ENCODE data around the gene MTMR11. TPM values are rescaled to one million over a fixed set of nuclear protein-coding genes. Genes with fewer than 3 reads are reported as not detected.
"Not testable (repeated sequence)": the region's sequence is repeated elsewhere in the genome, so short reads cannot be mapped to it uniquely, and the experiment has no call there.

The MTMR11 gene
- polyA plus RNA-seq, 4 donors = 32.5 to 174 (median 116) TPM

DNA sequence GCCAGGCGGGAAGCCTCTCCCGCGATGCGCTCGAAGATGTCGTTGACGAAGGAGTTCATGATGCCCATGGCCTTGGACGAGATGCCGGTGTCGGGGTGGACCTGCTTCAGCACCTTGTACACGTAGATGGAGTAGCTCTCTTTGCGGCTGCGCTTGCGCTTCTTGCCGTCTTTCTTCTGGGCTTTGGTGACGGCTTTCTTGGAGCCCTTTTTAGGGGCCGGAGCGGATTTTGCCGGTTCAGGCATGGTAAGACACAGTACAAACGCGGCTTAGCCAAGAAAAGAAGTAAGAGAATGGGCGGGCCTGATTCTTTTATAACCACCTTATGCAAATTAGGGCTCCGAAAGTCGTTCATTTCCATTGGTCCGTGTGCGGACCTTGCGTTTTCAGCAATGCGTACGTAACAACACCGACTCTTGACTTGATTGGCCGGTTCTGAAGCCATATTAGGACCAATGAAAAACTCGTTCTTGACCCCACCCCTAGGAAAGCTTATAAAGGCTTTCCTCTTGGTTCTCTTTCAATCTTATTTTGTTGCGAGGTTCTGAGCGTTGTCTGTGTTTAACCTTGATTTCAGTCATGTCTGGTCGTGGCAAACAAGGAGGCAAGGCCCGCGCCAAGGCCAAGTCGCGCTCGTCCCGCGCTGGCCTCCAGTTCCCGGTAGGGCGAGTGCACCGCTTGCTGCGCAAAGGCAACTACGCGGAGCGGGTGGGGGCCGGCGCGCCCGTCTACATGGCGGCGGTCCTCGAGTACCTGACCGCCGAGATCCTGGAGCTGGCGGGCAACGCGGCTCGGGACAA is 50.1 kb downstream of the MTMR11 start:
- no peaks in the 10 kb centered on the region for H3K9me3 ChIP-seq (ENCODE audit: control insufficient read depth in 2 of 2, insufficient read depth in 1 of 2, low read depth in 1 of 2, low read length in 1 of 2)
- no peaks in the 10 kb centered on the region for H3K27me3 ChIP-seq (ENCODE audit: control insufficient read depth in 3 of 3, insufficient read depth in 3 of 3, low read length in 3 of 3)
- DNase-seq = peak; percentile 98 to 99
- 0% methylated on average over 62 of the region's 62 CpGs for WGBS, 3 donors
- H3K27ac ChIP-seq (ENCODE audit: low read depth in 1 of 3, low read length in 2 of 3) = peak overlapping the region; percentile 96 to 99 (median 98)
- H3K4me3 ChIP-seq (ENCODE audit: low read depth in 1 of 3, low read length in 3 of 3) = peak overlapping the region; percentile 63 to 76 (median 76)
- peaks cover 0 to 18% (median 5%) of the 10 kb centered on the region in 3 donors for H3K4me1 ChIP-seq (ENCODE audit: control insufficient read depth in 3 of 3, insufficient read depth in 2 of 3, low read depth in 1 of 3, low read length in 2 of 3)
- FAIRE-seq = no peak
- H3K36me3 ChIP-seq (ENCODE audit: control insufficient read depth in 3 of 3, insufficient read depth in 2 of 3, low read depth in 1 of 3, low read length in 3 of 3) = no peaks in the 10 kb centered on the region

GRCh38 chr1:149886121-149886395 is 50.6 kb downstream of the MTMR11 start:
- FAIRE-seq; H3K27me3 ChIP-seq (ENCODE audit: control insufficient read depth in 3 of 3, insufficient read depth in 3 of 3, low read length in 3 of 3); H3K9me3 ChIP-seq (ENCODE audit: control insufficient read depth in 2 of 2, insufficient read depth in 1 of 2, low read depth in 1 of 2, low read length in 1 of 2); H3K36me3 ChIP-seq (ENCODE audit: control insufficient read depth in 3 of 3, insufficient read depth in 2 of 3, low read depth in 1 of 3, low read length in 3 of 3); DNase-seq: not testable (repeated sequence)
- H3K4me1 ChIP-seq (ENCODE audit: control insufficient read depth in 3 of 3, insufficient read depth in 2 of 3, low read depth in 1 of 3, low read length in 2 of 3) = peaks cover 0 to 18% (median 5%) of the 10 kb centered on the region in 3 donors
- 0% methylated on average over 17 to 19 of the region's 19 CpGs for WGBS, 3 donors
- H3K4me3 ChIP-seq (ENCODE audit: low read depth in 1 of 3, low read length in 3 of 3) = peak overlapping the region; percentile 54 to 72 (median 63)
- peak overlapping the region; percentile 90 to 98 (median 94) for H3K27ac ChIP-seq (ENCODE audit: low read depth in 1 of 3, low read length in 2 of 3)

DNA sequence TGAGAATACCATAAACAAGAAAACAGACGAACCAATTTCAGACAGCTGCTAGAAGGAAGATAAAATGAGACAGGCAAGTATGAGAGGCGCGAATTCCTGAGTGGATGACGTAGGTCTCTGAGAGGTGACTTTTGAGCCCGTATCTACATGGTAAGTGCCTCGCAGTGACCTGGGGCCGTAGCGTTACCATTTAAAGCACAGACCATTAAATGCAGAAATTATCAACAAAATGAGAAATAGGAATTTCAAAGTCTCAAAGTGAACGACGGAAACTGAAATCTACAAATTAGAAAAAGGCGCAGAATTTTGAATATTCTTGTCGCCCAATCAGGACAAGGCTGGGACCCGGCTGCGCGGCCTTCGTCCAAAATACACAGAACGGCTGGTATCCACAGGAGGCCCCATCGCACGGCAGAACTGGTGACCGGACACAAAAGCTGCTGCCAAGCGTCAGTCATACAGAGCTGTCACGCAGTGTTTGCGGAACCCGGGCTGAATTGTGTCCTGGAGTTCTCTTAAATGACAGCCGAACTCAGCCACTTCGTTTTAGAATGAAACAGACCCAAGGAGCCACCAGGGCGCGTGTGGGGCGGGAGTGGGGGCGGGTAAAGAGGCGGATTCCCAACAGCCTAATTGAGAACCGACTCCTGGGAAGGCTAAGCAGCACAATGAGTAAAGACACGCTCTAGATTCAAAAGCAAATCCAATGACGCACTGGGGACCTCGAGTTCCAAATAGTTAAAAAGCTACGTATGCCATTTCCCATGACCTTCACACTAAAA is 51.1 kb downstream of the MTMR11 start:
- DNase-seq (peak; percentile 86 to 87), FAIRE-seq (no peak)
- Histone ChIP-seq H3K9me3 (ENCODE audit: control insufficient read depth in 2 of 2, insufficient read depth in 1 of 2, low read depth in 1 of 2, low read length in 1 of 2) (no peaks in the 10 kb centered on the region), H3K4me1 (ENCODE audit: control insufficient read depth in 3 of 3, insufficient read depth in 2 of 3, low read depth in 1 of 3, low read length in 2 of 3) (peaks cover 0 to 18% (median 5%) of the 10 kb centered on the region in 3 donors), H3K4me3 (ENCODE audit: low read depth in 1 of 3, low read length in 3 of 3) (peak overlapping the region; percentile 54 to 72 (median 63)), H3K27ac (ENCODE audit: low read depth in 1 of 3, low read length in 2 of 3) (peak overlapping the region; percentile 90 to 98 (median 94)), H3K36me3 (ENCODE audit: control insufficient read depth in 3 of 3, insufficient read depth in 2 of 3, low read depth in 1 of 3, low read length in 3 of 3) (no peaks in the 10 kb centered on the region), H3K27me3 (ENCODE audit: control insufficient read depth in 3 of 3, insufficient read depth in 3 of 3, low read length in 3 of 3) (no peaks in the 10 kb centered on the region)
- 0 to 1% (median 0%) methylated on average over 36 of the region's 36 CpGs for WGBS, 3 donors

- peak in 1 of 2 donors; percentile 23 for DNase-seq
- peak overlapping the region; percentile 90 to 98 (median 94) for H3K27ac ChIP-seq (ENCODE audit: low read depth in 1 of 3, low read length in 2 of 3)
- 4 to 8% (median 7%) methylated on average over 9 of the region's 9 CpGs for WGBS, 3 donors
These were observed 52.0 kb downstream of the MTMR11 start for GRCh38 chr1:149884433-149885338.

DNA sequence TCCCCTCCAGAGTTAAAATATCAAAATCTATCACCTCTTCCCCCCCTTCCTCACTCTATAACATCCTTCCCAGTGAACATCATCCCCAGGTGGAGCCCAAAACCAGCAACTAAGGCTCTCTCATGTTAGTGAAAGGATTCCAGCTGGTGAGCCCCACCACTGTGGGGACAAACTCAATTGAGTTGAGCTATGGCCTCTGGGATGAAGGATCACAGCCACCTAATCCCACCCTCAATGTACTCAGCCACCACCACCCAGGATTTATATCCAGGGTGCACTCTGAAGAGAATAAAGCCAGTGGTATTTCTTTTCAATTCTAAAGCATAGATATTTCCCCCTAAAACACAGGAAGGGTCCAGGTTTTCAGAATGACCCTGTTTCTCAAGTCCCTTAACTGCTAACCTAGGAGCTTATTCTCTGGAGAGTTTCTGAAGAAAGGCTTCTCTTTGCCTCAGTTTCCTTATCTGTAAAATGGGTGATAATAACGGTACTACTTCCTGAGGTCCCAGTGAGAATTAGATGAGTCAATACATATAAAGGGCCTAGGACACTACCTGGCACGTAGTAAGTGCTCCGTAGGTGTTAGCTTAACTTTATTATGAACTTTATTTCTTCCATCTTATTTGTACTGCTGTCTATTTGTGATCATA is 53.0 kb downstream of the MTMR11 start:
- WGBS, 3 donors = 75 to 86% (median 78%) methylated on average over 3 of the region's 3 CpGs
- FAIRE-seq = no peak

More at GRCh38 chr1:149884433-149885338, 52.0 kb downstream of the MTMR11 start:
- Histone ChIP-seq H3K4me1 (ENCODE audit: control insufficient read depth in 3 of 3, insufficient read depth in 2 of 3, low read depth in 1 of 3, low read length in 2 of 3) (peaks cover 0 to 18% (median 5%) of the 10 kb centered on the region in 3 donors), H3K36me3 (ENCODE audit: control insufficient read depth in 3 of 3, insufficient read depth in 2 of 3, low read depth in 1 of 3, low read length in 3 of 3) (no peaks in the 10 kb centered on the region), H3K27me3 (ENCODE audit: control insufficient read depth in 3 of 3, insufficient read depth in 3 of 3, low read length in 3 of 3) (no peaks in the 10 kb centered on the region), H3K4me3 (ENCODE audit: low read depth in 1 of 3, low read length in 3 of 3) (peak overlapping the region; percentile 54 to 72 (median 63)), H3K9me3 (ENCODE audit: control insufficient read depth in 2 of 2, insufficient read depth in 1 of 2, low read depth in 1 of 2, low read length in 1 of 2) (no peaks in the 10 kb centered on the region)
- FAIRE-seq = no peak

DNA sequence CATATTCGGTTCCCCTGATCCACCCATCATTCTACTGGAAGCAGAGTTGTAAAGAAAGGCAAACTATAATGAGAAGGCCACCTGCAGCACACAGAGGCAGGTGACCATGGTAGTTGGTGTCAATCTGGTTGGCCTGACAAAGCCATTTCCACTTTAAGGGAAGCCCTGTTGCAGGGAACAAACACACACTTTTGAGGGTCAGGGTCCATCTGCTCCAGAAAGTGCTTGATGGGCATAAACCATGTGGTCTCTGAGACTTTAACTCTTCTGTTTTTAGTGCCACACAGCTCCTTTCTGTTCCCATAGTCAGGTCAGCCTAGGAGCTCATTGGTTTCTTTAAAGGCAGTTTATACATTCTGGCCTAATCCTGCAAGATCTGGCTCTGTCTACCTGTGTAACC is 54.8 kb downstream of the MTMR11 start:
- WGBS, 3 donors = 69 to 89% (median 72%) methylated on average over 1 of the region's 1 CpG
- Histone ChIP-seq H3K36me3 (ENCODE audit: control insufficient read depth in 3 of 3, insufficient read depth in 2 of 3, low read depth in 1 of 3, low read length in 3 of 3) (no peaks in the 10 kb centered on the region), H3K27me3 (ENCODE audit: control insufficient read depth in 3 of 3, insufficient read depth in 3 of 3, low read length in 3 of 3) (no peaks in the 10 kb centered on the region), H3K4me1 (ENCODE audit: control insufficient read depth in 3 of 3, insufficient read depth in 2 of 3, low read depth in 1 of 3, low read length in 2 of 3) (peaks cover 0 to 18% (median 5%) of the 10 kb centered on the region in 3 donors), H3K27ac (ENCODE audit: low read depth in 1 of 3, low read length in 2 of 3) (no peak overlapping the region), H3K4me3 (ENCODE audit: low read depth in 1 of 3, low read length in 3 of 3) (no peak overlapping the region), H3K9me3 (ENCODE audit: control insufficient read depth in 2 of 2, insufficient read depth in 1 of 2, low read depth in 1 of 2, low read length in 1 of 2) (no peaks in the 10 kb centered on the region)
- no peak for FAIRE-seq
- peak in 1 of 2 donors; percentile 43 for DNase-seq

More for the DNA sequence above, 53.0 kb downstream of the MTMR11 start:
- no peaks in the 10 kb centered on the region for H3K9me3 ChIP-seq (ENCODE audit: control insufficient read depth in 2 of 2, insufficient read depth in 1 of 2, low read depth in 1 of 2, low read length in 1 of 2)
- peaks cover 0 to 18% (median 5%) of the 10 kb centered on the region in 3 donors for H3K4me1 ChIP-seq (ENCODE audit: control insufficient read depth in 3 of 3, insufficient read depth in 2 of 3, low read depth in 1 of 3, low read length in 2 of 3)
- H3K27ac ChIP-seq (ENCODE audit: low read depth in 1 of 3, low read length in 2 of 3) = no peak overlapping the region
- no peak overlapping the region for H3K4me3 ChIP-seq (ENCODE audit: low read depth in 1 of 3, low read length in 3 of 3)
- no peaks in the 10 kb centered on the region for H3K36me3 ChIP-seq (ENCODE audit: control insufficient read depth in 3 of 3, insufficient read depth in 2 of 3, low read depth in 1 of 3, low read length in 3 of 3)
- DNase-seq = no peak
- no peaks in the 10 kb centered on the region for H3K27me3 ChIP-seq (ENCODE audit: control insufficient read depth in 3 of 3, insufficient read depth in 3 of 3, low read length in 3 of 3)

DNA sequence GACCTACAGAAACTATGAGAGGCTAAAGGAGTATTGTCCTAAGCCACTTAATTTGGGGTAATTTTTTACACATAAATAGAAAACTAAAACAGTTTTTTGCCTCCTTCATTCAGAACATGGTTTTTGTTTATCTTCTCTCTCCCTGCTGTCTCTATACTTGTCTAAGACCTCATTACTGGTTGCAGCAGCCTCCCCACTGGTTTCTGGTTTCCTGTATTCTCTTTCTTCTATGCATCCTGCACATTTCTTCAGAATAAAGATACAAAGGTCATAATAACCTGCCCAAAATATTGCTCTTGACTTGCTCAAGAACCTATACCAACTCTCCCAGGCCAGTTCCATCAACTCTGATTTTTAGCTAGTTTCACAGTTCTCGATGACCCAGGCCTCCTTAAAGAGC is 57.1 kb downstream of the MTMR11 start:
- H3K4me1 ChIP-seq (ENCODE audit: control insufficient read depth in 3 of 3, insufficient read depth in 2 of 3, low read depth in 1 of 3, low read length in 2 of 3) = peaks cover 0 to 10% (median 2%) of the 10 kb centered on the region in 3 donors
- no peaks in the 10 kb centered on the region for H3K27me3 ChIP-seq (ENCODE audit: control insufficient read depth in 3 of 3, insufficient read depth in 3 of 3, low read length in 3 of 3)
- H3K9me3 ChIP-seq (ENCODE audit: control insufficient read depth in 2 of 2, insufficient read depth in 1 of 2, low read depth in 1 of 2, low read length in 1 of 2) = no peaks in the 10 kb centered on the region
- no peak for FAIRE-seq
- no peak overlapping the region for H3K4me3 ChIP-seq (ENCODE audit: low read depth in 1 of 3, low read length in 3 of 3)
- peak in 1 of 2 donors; percentile 33 for DNase-seq
- no peaks in the 10 kb centered on the region for H3K36me3 ChIP-seq (ENCODE audit: control insufficient read depth in 3 of 3, insufficient read depth in 2 of 3, low read depth in 1 of 3, low read length in 3 of 3)
- WGBS, 3 donors = 79 to 86% (median 85%) methylated on average over 1 of the region's 1 CpG
- H3K27ac ChIP-seq (ENCODE audit: low read depth in 1 of 3, low read length in 2 of 3) = peak overlapping the region in 2 of 3 donors; percentile 4 to 61

Data from small intestine (tissue), 7 donors.